GM19372 (cell line): ENCODE data around the gene EP400.
A peak's percentile ranks its signal among the peaks of the same experiment; 100 is the strongest.
"Not testable (repeated sequence)": the region's sequence is repeated elsewhere in the genome, so short reads cannot be mapped to it uniquely, and the experiment has no call there.

ENCODE experiments used
- ATAC-seq: cut with Tn5 transposase; IDR thresholded peaks from one replicate; pipeline ENCODE4 v1.9.1; 2021; ENCODE audit warnings: mild to moderate bottlenecking, low read depth, moderate library complexity; ENCODE audit not compliant: unreplicated experiment

Gene EP400

GRCh38 chr12:131946757-131947156, 3.0 kb upstream of the EP400 start:
- ATAC-seq, result no peak

GRCh38 chr12:131947482-131948027, 2.2 kb upstream of the EP400 start:
- ATAC-seq, result no peak

GRCh38 chr12:131948166-131948712, 1.5 kb upstream of the EP400 start:
- ATAC-seq, result no peak

- ATAC-seq, result not testable (repeated sequence)
These were observed 870 bp upstream of the EP400 start for GRCh38 chr12:131948713-131949430.

GRCh38 chr12:131950182-131950913, 606 bp downstream of the EP400 start:
- peak; percentile 22 for ATAC-seq

- ATAC-seq, result not testable (repeated sequence)
These were observed 4.1 kb downstream of the EP400 start for GRCh38 chr12:131953810-131954209.

GRCh38 chr12:131954460-131954859, 4.7 kb downstream of the EP400 start:
- not testable (repeated sequence) for ATAC-seq

GRCh38 chr12:131959116-131959515, 9.4 kb downstream of the EP400 start:
- ATAC-seq, result no peak

GRCh38 chr12:131959641-131960589, 10.2 kb downstream of the EP400 start:
- ATAC-seq, result no peak

- not testable (repeated sequence) for ATAC-seq
These were observed 11.0 kb downstream of the EP400 start for GRCh38 chr12:131960590-131961325.

- ATAC-seq, result not testable (repeated sequence)
These were observed 11.6 kb downstream of the EP400 start for GRCh38 chr12:131961328-131961727.

GRCh38 chr12:131962069-131962468, 12.3 kb downstream of the EP400 start:
- ATAC-seq, result no peak

- no peak for ATAC-seq
These were observed 13.6 kb downstream of the EP400 start for GRCh38 chr12:131963381-131963780.

GRCh38 chr12:131965073-131965472, 15.3 kb downstream of the EP400 start:
- no peak for ATAC-seq

- ATAC-seq, result no peak
These were observed 21.5 kb downstream of the EP400 start for GRCh38 chr12:131971226-131971625.

- no peak for ATAC-seq
These were observed 25.5 kb downstream of the EP400 start for GRCh38 chr12:131975228-131975627.

- ATAC-seq, result no peak
These were observed 29.9 kb downstream of the EP400 start for GRCh38 chr12:131979606-131980005.

GRCh38 chr12:131980263-131980662, 30.5 kb downstream of the EP400 start:
- no peak for ATAC-seq

GRCh38 chr12:131981388-131981787, 31.6 kb downstream of the EP400 start:
- ATAC-seq, result no peak

- no peak for ATAC-seq
These were observed 32.3 kb downstream of the EP400 start for GRCh38 chr12:131982041-131982440.
